GM12878 (cell line): ENCODE results near the gene PCLO. TPM values are rescaled to one million over a fixed set of nuclear protein-coding genes. Genes with fewer than 3 reads are reported as not detected.

Source experiments
- BMI1 ChIP-seq: fragments of 450-650 bp; IDR thresholded peaks from 2 replicates; pipeline ENCODE4 v1.6.1; 2016; ENCODE audit warnings: mild to moderate bottlenecking, moderate library complexity, borderline replicate concordance
- CEBPB ChIP-seq, 2 experiments: fragments of 150-350 bp in 1 of 2; IDR thresholded peaks; 2 replicates each; pipeline ENCODE4 v1.6.1; 2012 to 2014; ENCODE audit warnings: low read depth in 2 of 2, low read length in 2 of 2, borderline replicate concordance in 1 of 2, inconsistent platforms in 1 of 2
- CREM ChIP-seq: IDR thresholded peaks from 2 replicates; pipeline ENCODE4 v1.6.1; 2014; ENCODE audit warnings: antibody characterized with exemption, low read depth
- CTCF ChIP-seq, 3 experiments: IDR thresholded peaks in 2 of 3; conservative IDR thresholded peaks in 1 of 3; 2 replicates each; pipeline ENCODE4 v1.5.1; 2011; ENCODE audit warnings: low read depth in 3 of 3, low read length in 3 of 3, mild to moderate bottlenecking in 3 of 3, control low read depth in 2 of 3, moderate library complexity in 2 of 3, inconsistent platforms in 1 of 3, mixed read lengths in 1 of 3; ENCODE audit not compliant: control insufficient read depth in 2 of 3, insufficient read depth in 1 of 3; ENCODE audit errors: extremely low read depth in 1 of 3
- HCFC1 ChIP-seq: fragments of 150-350 bp; IDR thresholded peaks from 2 replicates; pipeline ENCODE4 v1.6.1; 2014; ENCODE audit warnings: low read length
- IRF5 ChIP-seq: fragments of 450-650 bp; IDR thresholded peaks from 2 replicates; pipeline ENCODE4 v1.6.1; 2017; ENCODE audit warnings: borderline replicate concordance
- LARP7 ChIP-seq: fragments of 450-650 bp; IDR thresholded peaks from 2 replicates; pipeline ENCODE4 v1.6.1; 2017; ENCODE audit warnings: mild to moderate bottlenecking
- MTA2 ChIP-seq: fragments of 450-650 bp; IDR thresholded peaks from 2 replicates; pipeline ENCODE4 v1.6.1; 2016; ENCODE audit warnings: low read depth, mild to moderate bottlenecking, moderate library complexity
- MTA3 ChIP-seq: IDR thresholded peaks from 2 replicates; pipeline ENCODE4 v1.6.1; 2012; ENCODE audit warnings: low read length, inconsistent platforms, borderline replicate concordance
- PAX5 ChIP-seq: IDR thresholded peaks from 2 replicates; pipeline ENCODE4 v1.6.1; 2011; ENCODE audit warnings: low read depth, low read length, borderline replicate concordance
- RUNX3 ChIP-seq: IDR thresholded peaks from 2 replicates; pipeline ENCODE4 v1.6.1; 2012; ENCODE audit warnings: low read length, inconsistent platforms
- SMAD1 ChIP-seq: fragments of 450-650 bp; IDR thresholded peaks from 2 replicates; pipeline ENCODE4 v1.6.1; 2018; ENCODE audit warnings: mild to moderate bottlenecking, low read depth; ENCODE audit not compliant: partially characterized antibody
- SMARCA5 ChIP-seq: fragments of 450-650 bp; IDR thresholded peaks from 2 replicates; pipeline ENCODE4 v1.6.1; 2017; ENCODE audit warnings: mild to moderate bottlenecking
- SP1 ChIP-seq: IDR thresholded peaks from one replicate; pipeline ENCODE4 v1.6.1; 2011; ENCODE audit warnings: low read depth, low read length
- SREBF2 ChIP-seq: IDR thresholded peaks from 2 replicates; pipeline ENCODE4 v1.6.1; 2012; ENCODE audit warnings: mild to moderate bottlenecking, low read length
- STAT1 ChIP-seq: fragments of 450-650 bp; conservative IDR thresholded peaks from 2 replicates; pipeline ENCODE4 v1.6.1; 2014; ENCODE audit warnings: antibody characterized with exemption, mild to moderate bottlenecking
- ZBTB11 ChIP-seq: fragments of 450-650 bp; formaldehyde crosslinking; IDR thresholded peaks from 2 replicates; pipeline ENCODE4 v1.5.0; 2022; ENCODE audit warnings: mild to moderate bottlenecking, missing genetic modification characterization
- ZSCAN29 ChIP-seq: fragments of 450-650 bp; IDR thresholded peaks from 2 replicates; pipeline ENCODE4 v1.6.1; 2017; ENCODE audit warnings: mild to moderate bottlenecking, moderate library complexity
- polyA plus RNA-seq, 11 experiments: library from polyadenylated mRNA; depleted of rRNA in 4 of 11; unstranded in 6 of 11; stranded (reverse) in 5 of 11; fragments of >200 nt; fragmentation: Nextera tagmentation in 4 of 11; fragmentation: Illumina TruSeq in 1 of 11; extraction: Ambion mirVana in 4 of 11; extraction: Trizol in 1 of 11; gene quantifications; 1 replicate in 1 of 11; 2 replicates in 10 of 11; pipeline versions ENCODE4 v1.2.1 to v1.2.3, GENCODE V29; 2011 to 2016; ENCODE audit warnings: inconsistent platforms in 2 of 11, missing spikeins in 2 of 11, low read depth in 1 of 11
- total RNA-seq, 4 experiments: library from RNA; depleted of rRNA in 3 of 4; stranded (reverse); fragments of >200 nt in 3 of 4; fragmentation: Illumina TruSeq in 1 of 4; extraction: Trizol in 1 of 4; gene quantifications; 2 replicates each; pipeline versions ENCODE4 v1.2.1 to v1.2.3, GENCODE V29; 2013 to 2021

The PCLO gene
- total and polyA plus RNA-seq, 10 of the 15 experiments (the other 5 are each of a cell fraction or from before 2014, with no cell fraction given) = 0.01 to 0.08 (median 0.03) TPM; not detected in 6

GRCh38 chr7:82715344-82715743 is 447.3 kb downstream of the PCLO start (continued):
- TF ChIP-seq ZBTB11 (CRISPR knock-in tag) (no peak), MTA3 (no peak), SMAD1 (no peak), ZSCAN29 (no peak), MTA2 (no peak), PAX5 (no peak; the same call in 1 of the 2 replicates), LARP7 (no peak), HCFC1 (no peak), STAT1 (no peak), RUNX3 (peak; percentile 78), SMARCA5 (no peak; the same call in 1 of the 2 replicates), SREBF2 (no peak), CEBPB (IDR thresholded peaks at IDR 0.05; ENCODE audit: borderline replicate concordance in 1 of 2, low read depth in 2 of 2, low read length in 2 of 2) (no peak), CTCF (IDR thresholded peaks at IDR 0.05 in 2 of 3, conservative IDR thresholded peaks at IDR 0.05 in 1 of 3; ENCODE audit: control insufficient read depth in 2 of 3, extremely low read depth in 1 of 3, insufficient read depth in 1 of 3, low read depth in 3 of 3, low read length in 3 of 3) (no peak), SP1 (no peak), IRF5 (no peak), BMI1 (no peak), CREM (no peak)
